ENCODE data around the gene ELAVL2.

ELAVL2 gene

GRCh38 chr9:23821375-23822181 lies 4.5 kb downstream of the ELAVL2 start:
- no peak for DNase-seq

- no peak for DNase-seq
These were observed 5.3 kb downstream of the ELAVL2 start for GRCh38 chr9:23820451-23821374.

- no peak for DNase-seq
These were observed 6.6 kb downstream of the ELAVL2 start for GRCh38 chr9:23819403-23819802.

- DNase-seq: no peak
These were observed 11.8 kb downstream of the ELAVL2 start for GRCh38 chr9:23814243-23814642.

GRCh38 chr9:23812673-23813072 lies 13.4 kb downstream of the ELAVL2 start:
- DNase-seq: no peak

GRCh38 chr9:23811633-23812032 lies 14.4 kb downstream of the ELAVL2 start:
- DNase-seq: no peak

GRCh38 chr9:23803216-23803615 lies 22.8 kb downstream of the ELAVL2 start:
- no peak for DNase-seq

GRCh38 chr9:23801523-23801922 lies 24.5 kb downstream of the ELAVL2 start:
- DNase-seq: no peak

- DNase-seq: no peak
These were observed 26.5 kb downstream of the ELAVL2 start for GRCh38 chr9:23799521-23799920.

- no peak for DNase-seq
These were observed 27.7 kb downstream of the ELAVL2 start for GRCh38 chr9:23798325-23798724.

- no peak for DNase-seq
These were observed 29.8 kb downstream of the ELAVL2 start for GRCh38 chr9:23796209-23796608.

GRCh38 chr9:23790351-23791260 lies 35.4 kb downstream of the ELAVL2 start:
- no peak for DNase-seq

- no peak for DNase-seq
These were observed 36.3 kb downstream of the ELAVL2 start for GRCh38 chr9:23789529-23790254.

GRCh38 chr9:23784962-23785361 lies 41.1 kb downstream of the ELAVL2 start:
- DNase-seq: no peak

- DNase-seq: no peak
These were observed 42.5 kb downstream of the ELAVL2 start for GRCh38 chr9:23783509-23783908.

- no peak for DNase-seq
These were observed 46.8 kb downstream of the ELAVL2 start for GRCh38 chr9:23779220-23779619.

GRCh38 chr9:23777328-23777727 lies 48.7 kb downstream of the ELAVL2 start:
- DNase-seq: no peak

- no peak for DNase-seq
These were observed 50.5 kb downstream of the ELAVL2 start for GRCh38 chr9:23775549-23775948.

- no peak for DNase-seq
These were observed 51.8 kb downstream of the ELAVL2 start for GRCh38 chr9:23774266-23774665.

GRCh38 chr9:23772385-23772783 lies 53.7 kb downstream of the ELAVL2 start:
- DNase-seq: no peak

- no peak for DNase-seq
These were observed 54.2 kb downstream of the ELAVL2 start for GRCh38 chr9:23771746-23772384.
